Mesenteric fat pad (tissue), 1 donor: ENCODE results near the gene COQ2. TPM values are rescaled to one million over a fixed set of nuclear protein-coding genes. Genes with fewer than 3 reads are reported as not detected.
"Not testable (repeated sequence)": the region's sequence is repeated elsewhere in the genome, so short reads cannot be mapped to it uniquely, and the experiment has no call there.

ENCODE experiments used
- DNase-seq: peaks from one replicate; pipeline ENCODE4 v3.0.0-alpha.2; 2020; ENCODE audit warnings: low spot score
- total RNA-seq: library from RNA; stranded (reverse); fragmentation: NEBNext Ultra II Directional; extraction: Animal tissue kit (Norgen Biotek cat#: 25700); gene quantifications from one replicate; pipeline ENCODE4 v1.2.1, GENCODE V29; 2021
- donor health status: DM: yes; HTN: yes; CAD: no.

Gene COQ2
- total RNA-seq, 1 donor from 2014 or later, result 10.3 TPM

GRCh38 chr4:83285055-83285407 is 433 bp upstream of the COQ2 start:
- no peak for DNase-seq

- DNase-seq, result no peak
Measured at GRCh38 chr4:83283181-83283580, 1.4 kb downstream of the COQ2 start.

GRCh38 chr4:83282049-83282535 is 2.5 kb downstream of the COQ2 start:
- no peak for DNase-seq

- DNase-seq, result no peak
Measured at GRCh38 chr4:83281307-83281706, 3.3 kb downstream of the COQ2 start.

- no peak for DNase-seq
Measured at GRCh38 chr4:83276299-83277040, 8.1 kb downstream of the COQ2 start.

GRCh38 chr4:83273926-83274325 is 10.7 kb downstream of the COQ2 start:
- not testable (repeated sequence) for DNase-seq

GRCh38 chr4:83272900-83273299 is 11.7 kb downstream of the COQ2 start:
- DNase-seq, result no peak

- DNase-seq, result no peak
Measured at GRCh38 chr4:83269256-83269655, 15.3 kb downstream of the COQ2 start.

GRCh38 chr4:83268491-83268890 is 16.1 kb downstream of the COQ2 start:
- no peak for DNase-seq

GRCh38 chr4:83267830-83268475 is 16.6 kb downstream of the COQ2 start:
- DNase-seq, result no peak

- no peak for DNase-seq
Measured at GRCh38 chr4:83267121-83267829, 17.3 kb downstream of the COQ2 start.

GRCh38 chr4:83266689-83267088 is 17.9 kb downstream of the COQ2 start:
- DNase-seq, result no peak

- no peak for DNase-seq
Measured at GRCh38 chr4:83263106-83263505, 21.5 kb downstream of the COQ2 start.

- DNase-seq, result no peak
Measured at GRCh38 chr4:83262682-83263081, 21.9 kb downstream of the COQ2 start.

GRCh38 chr4:83261307-83261706 is 23.3 kb downstream of the COQ2 start:
- DNase-seq, result no peak

- no peak for DNase-seq
Measured at GRCh38 chr4:83259586-83259985, 25.0 kb downstream of the COQ2 start.

- no peak for DNase-seq
Measured at GRCh38 chr4:83258461-83258860, 26.1 kb downstream of the COQ2 start.

GRCh38 chr4:83257811-83258210 is 26.8 kb downstream of the COQ2 start:
- no peak for DNase-seq

- no peak for DNase-seq
Measured at GRCh38 chr4:83255584-83255983, 29.0 kb downstream of the COQ2 start.

- DNase-seq, result no peak
Measured at GRCh38 chr4:83252782-83253405, 31.7 kb downstream of the COQ2 start.

- no peak for DNase-seq
Measured at GRCh38 chr4:83251447-83251830, 33.2 kb downstream of the COQ2 start.
